K562 (cell line): Measurements from ENCODE around the gene UCHL5. TPM values are rescaled to one million over a fixed set of nuclear protein-coding genes. Genes with fewer than 3 reads are reported as not detected.

Experiments
- CC2D1A ChIP-seq: fragments of 450-650 bp; IDR thresholded peaks from 2 replicates; pipeline ENCODE4 v1.6.1; 2017; ENCODE audit warnings: mild to moderate bottlenecking
- CREB5 ChIP-seq: fragments of 250-450 bp; sonication (Bioruptor Pico); IDR thresholded peaks from 2 replicates; pipeline ENCODE4 v1.5.0; 2020; ENCODE audit warnings: mild to moderate bottlenecking
- ELK3 ChIP-seq: fragments of 450-650 bp; formaldehyde crosslinking; IDR thresholded peaks from 2 replicates; pipeline ENCODE4 v1.4.0; 2020; ENCODE audit warnings: mild to moderate bottlenecking
- HNRNPK ChIP-seq: fragments of 200-400 bp; formaldehyde crosslinking; IDR thresholded peaks from one replicate; pipeline ENCODE4 v1.6.1; 2018; ENCODE audit warnings: mild to moderate bottlenecking, low read depth, low read length; ENCODE audit not compliant: poor library complexity, severe bottlenecking
- NR3C1 ChIP-seq: sonication (generic); formaldehyde crosslinking; IDR thresholded peaks from 2 replicates; pipeline ENCODE4 v1.8.1; 2022; ENCODE audit warnings: missing genetic modification reagents
- POU5F1 ChIP-seq: fragments of 150-350 bp; IDR thresholded peaks from 2 replicates; pipeline ENCODE4 v1.6.1; 2014; ENCODE audit warnings: borderline replicate concordance, low read length, low read depth, mild to moderate bottlenecking; ENCODE audit not compliant: partially characterized antibody
- PTBP1 ChIP-seq: fragments of 200-400 bp; formaldehyde crosslinking; IDR thresholded peaks from 2 replicates; pipeline ENCODE4 v1.6.1; 2017; ENCODE audit warnings: low read depth, low read length
- RBBP5 ChIP-seq: fragments of 200-600 bp; sonication (generic); IDR thresholded peaks from 2 replicates; pipeline ENCODE4 v1.6.1; 2012; ENCODE audit warnings: borderline replicate concordance, mild to moderate bottlenecking, low read length, control low read depth, inconsistent platforms; ENCODE audit not compliant: insufficient read depth, poor library complexity, severe bottlenecking
- RERE ChIP-seq: sonication (generic); formaldehyde crosslinking; IDR thresholded peaks from 2 replicates; pipeline ENCODE4 v1.8.0; 2023; ENCODE audit warnings: missing genetic modification reagents, mild to moderate bottlenecking, borderline replicate concordance
- SAFB2 ChIP-seq: fragments of 200-400 bp; formaldehyde crosslinking; IDR thresholded peaks from 2 replicates; pipeline ENCODE4 v1.6.1; 2018; ENCODE audit warnings: borderline replicate concordance, low read length, low read depth, moderate library complexity; ENCODE audit not compliant: severe bottlenecking
- ZBTB7A ChIP-seq: IDR thresholded peaks from 2 replicates; pipeline ENCODE4 v1.6.1; 2011; ENCODE audit warnings: low read depth, mild to moderate bottlenecking, low read length, moderate library complexity, borderline replicate concordance; ENCODE audit not compliant: control insufficient read depth
- ZNF165 ChIP-seq: fragments of 250-450 bp; sonication (Bioruptor Pico); IDR thresholded peaks from 2 replicates; pipeline ENCODE4 v1.4.0; 2020; ENCODE audit warnings: borderline replicate concordance
- ZNF175 ChIP-seq: fragments of 200-800 bp; sonication (Bioruptor generic); IDR thresholded peaks from 2 replicates; pipeline ENCODE4 v1.6.1; 2016; ENCODE audit warnings: low read depth, mild to moderate bottlenecking, missing genetic modification characterization, missing compliant biosample characterization
- ZNF77 ChIP-seq: fragments of 250-450 bp; sonication (Bioruptor Pico); IDR thresholded peaks from 2 replicates; pipeline ENCODE4 v1.5.0; 2020
- polyA plus RNA-seq, 8 experiments: library from polyadenylated mRNA; depleted of rRNA in 4 of 8; stranded (reverse) in 5 of 8; unstranded in 3 of 8; fragments of >200 nt; fragmentation: Nextera tagmentation in 2 of 8; fragmentation: Illumina TruSeq in 1 of 8; extraction: Ambion mirVana in 2 of 8; extraction: Trizol in 1 of 8; gene quantifications; 2 replicates each; pipeline versions ENCODE4 v1.2.1 to v1.2.3, GENCODE V29; 2011 to 2014; ENCODE audit warnings: inconsistent platforms in 1 of 8, missing spikeins in 1 of 8
- total RNA-seq, 7 experiments: library from RNA; depleted of rRNA in 6 of 7; stranded (reverse); fragments of >200 nt in 6 of 7; fragmentation: Illumina TruSeq in 2 of 7; extraction: Trizol in 2 of 7; gene quantifications; 2 replicates each; pipeline versions ENCODE4 v1.2.1 to v1.2.3, GENCODE V29; 2011 to 2021; ENCODE audit warnings: low replicate concordance in 1 of 7
- TF ChIP-seq, protein P1 (sequence below): fragments of 250-450 bp; sonication (Bioruptor Pico); IDR thresholded peaks from 2 replicates; pipeline ENCODE4 v1.8.0; 2022; ENCODE audit warnings: moderate library complexity, mild to moderate bottlenecking, inconsistent platforms

UCHL5 gene
- total and polyA plus RNA-seq, 9 of the 15 experiments (the other 6 are each of a cell fraction or from before 2014, with no cell fraction given): 61.0 to 206 (median 122) TPM

- no peak for TF ChIP-seq RERE
- TF ChIP-seq ZNF77: no peak
- TF ChIP-seq POU5F1: no peak
- TF ChIP-seq ZBTB7A: 0 out of 2 replicates have a peak, but pooled peaks have one; percentile 53
- TF ChIP-seq ZNF175 (CRISPR knock-in tag): no peak
- TF ChIP-seq NR3C1 (CRISPR knock-in tag): 0 out of 2 replicates have a peak, but pooled peaks have one; percentile 64
- TF ChIP-seq SAFB2: no peak
- no peak for TF ChIP-seq CREB5 (CRISPR knock-in tag)
- TF ChIP-seq PTBP1: no peak
- TF ChIP-seq HNRNPK: no peak
- TF ChIP-seq, protein P1, sequence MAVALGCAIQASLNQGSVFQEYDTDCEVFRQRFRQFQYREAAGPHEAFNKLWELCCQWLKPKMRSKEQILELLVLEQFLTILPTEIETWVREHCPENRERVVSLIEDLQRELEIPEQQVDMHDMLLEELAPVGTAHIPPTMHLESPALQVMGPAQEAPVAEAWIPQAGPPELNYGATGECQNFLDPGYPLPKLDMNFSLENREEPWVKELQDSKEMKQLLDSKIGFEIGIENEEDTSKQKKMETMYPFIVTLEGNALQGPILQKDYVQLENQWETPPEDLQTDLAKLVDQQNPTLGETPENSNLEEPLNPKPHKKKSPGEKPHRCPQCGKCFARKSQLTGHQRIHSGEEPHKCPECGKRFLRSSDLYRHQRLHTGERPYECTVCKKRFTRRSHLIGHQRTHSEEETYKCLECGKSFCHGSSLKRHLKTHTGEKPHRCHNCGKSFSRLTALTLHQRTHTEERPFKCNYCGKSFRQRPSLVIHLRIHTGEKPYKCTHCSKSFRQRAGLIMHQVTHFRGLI (CRISPR knock-in tag): no peak
- peak; percentile 90 for TF ChIP-seq RBBP5
- TF ChIP-seq ZNF165 (CRISPR knock-in tag): no peak
- TF ChIP-seq ELK3 (CRISPR knock-in tag): no peak
- no peak for TF ChIP-seq CC2D1A
Observed at GRCh38 chr1:193104907-193105820, 46.0 kb upstream of the UCHL5 start, which contains the start of gene GLRX2 (continued).
